OCI-LY1 (cell line): ENCODE results near the gene RERE.

Source experiments
- H2AFZ ChIP-seq: fragments of 200-600 bp; sonication (generic), shearing (Covaris generic); 2 replicates; pipeline ENCODE4 v1.6.0; 2014; ENCODE audit warnings: antibody characterized with exemption, mild to moderate bottlenecking, low read length
- H3F3A ChIP-seq: fragments of 200-600 bp; sonication (generic), shearing (Covaris generic); 2 replicates; pipeline ENCODE4 v1.6.0; 2014; ENCODE audit warnings: mild to moderate bottlenecking, antibody characterized with exemption, low read length, moderate library complexity; ENCODE audit not compliant: insufficient read depth
- H3K27ac ChIP-seq: fragments of 200-600 bp; sonication (generic); 2 replicates; pipeline ENCODE4 v1.5.1; 2014; ENCODE audit warnings: low read length, mixed run types, mild to moderate bottlenecking, low read depth; ENCODE audit not compliant: poor library complexity, severe bottlenecking
- H3K27me3 ChIP-seq: fragments of 200-600 bp; sonication (generic); 2 replicates; pipeline ENCODE4 v1.6.0; 2014; ENCODE audit warnings: antibody characterized with exemption, mild to moderate bottlenecking, low read length, moderate library complexity; ENCODE audit not compliant: insufficient read depth
- H3K36me3 ChIP-seq: fragments of 200-600 bp; sonication (generic); 2 replicates; pipeline ENCODE4 v1.6.1; 2014; ENCODE audit warnings: mild to moderate bottlenecking, antibody characterized with exemption, low read length, moderate library complexity, mixed read lengths; ENCODE audit not compliant: insufficient read depth
- H3K4me1 ChIP-seq: fragments of 200-600 bp; sonication (generic); 2 replicates; pipeline ENCODE4 v1.5.1; 2014; ENCODE audit warnings: mild to moderate bottlenecking, low read length, moderate library complexity; ENCODE audit not compliant: insufficient read depth, severe bottlenecking
- H3K4me2 ChIP-seq: fragments of 200-600 bp; sonication (generic), shearing (Covaris generic); 2 replicates; pipeline ENCODE4 v1.6.1; 2014; ENCODE audit warnings: low read length
- H3K4me3 ChIP-seq: fragments of 200-600 bp; sonication (generic); 2 replicates; pipeline ENCODE4 v1.5.1; 2014; ENCODE audit warnings: low read length, low read depth, mild to moderate bottlenecking, mixed read lengths; ENCODE audit not compliant: poor library complexity, severe bottlenecking
- H3K79me2 ChIP-seq: fragments of 200-600 bp; shearing (Covaris generic); 2 replicates; pipeline ENCODE4 v1.6.1; 2016; ENCODE audit warnings: mixed run types, low read length, mixed read lengths; ENCODE audit not compliant: insufficient read depth
- H3K9ac ChIP-seq: fragments of 200-600 bp; sonication (generic), shearing (Covaris generic); 2 replicates; pipeline ENCODE4 v1.6.1; 2014; ENCODE audit warnings: mild to moderate bottlenecking, low read length, mixed read lengths
- H3K9me2 ChIP-seq: fragments of 200-600 bp; sonication (generic), shearing (Covaris generic); 2 replicates; pipeline ENCODE4 v1.6.1; 2014; ENCODE audit warnings: low read depth, mild to moderate bottlenecking, low read length, mixed read lengths
- H3K9me3 ChIP-seq: fragments of 200-600 bp; shearing (Covaris generic); 2 replicates; pipeline ENCODE4 v1.6.1; 2014; ENCODE audit warnings: low read length, mixed read lengths
- H4K20me1 ChIP-seq: fragments of 200-600 bp; sonication (generic), shearing (Covaris generic); 2 replicates; pipeline ENCODE4 v1.6.0; 2016; ENCODE audit warnings: mild to moderate bottlenecking, low read length; ENCODE audit not compliant: insufficient read depth
- CTCF ChIP-seq: fragments of 200-600 bp; sonication (generic), shearing (Covaris generic); IDR thresholded peaks from 2 replicates; pipeline ENCODE4 v1.5.1; 2017; ENCODE audit warnings: mild to moderate bottlenecking, antibody characterized with exemption, low read length, moderate library complexity, mixed read lengths
- EZH2 ChIP-seq: fragments of 200-600 bp; sonication (generic), shearing (Covaris generic); IDR thresholded peaks from 2 replicates; pipeline ENCODE4 v1.8.0; 2017; ENCODE audit warnings: borderline replicate concordance, mixed run types, mild to moderate bottlenecking, antibody characterized with exemption, low read length, moderate library complexity, mixed read lengths

The RERE gene

GRCh38 chr1:8338526-8339202, 478.8 kb downstream of the RERE start:
- Histone ChIP-seq H3K27me3 (peaks cover 7% of the 10 kb centered on the region; the same call in 1 of the 2 replicates), H3K27ac (no peak overlapping the region), H3K9me3 (no peaks in the 10 kb centered on the region), H3K4me2 (no peak overlapping the region), H3K4me3 (no peak overlapping the region), H2AFZ (no peak overlapping the region), H3K9ac (no peak overlapping the region), H3K79me2 (no peaks in the 10 kb centered on the region), H4K20me1 (no peaks in the 10 kb centered on the region), H3K4me1 (no peaks in the 10 kb centered on the region), H3K36me3 (no peaks in the 10 kb centered on the region; the same call in 1 of the 2 replicates), H3K9me2 (no peaks in the 10 kb centered on the region), H3F3A (no peaks in the 10 kb centered on the region)
- TF ChIP-seq EZH2 = no peak
- no peak for TF ChIP-seq CTCF

GRCh38 chr1:8337776-8338525, 479.5 kb downstream of the RERE start:
- Histone ChIP-seq H3K27me3 (peaks cover 7% of the 10 kb centered on the region; the same call in 1 of the 2 replicates), H2AFZ (no peak overlapping the region), H3K4me1 (no peaks in the 10 kb centered on the region), H3K4me3 (no peak overlapping the region), H3K9me2 (no peaks in the 10 kb centered on the region), H3K9ac (no peak overlapping the region), H3K27ac (no peak overlapping the region), H3F3A (no peaks in the 10 kb centered on the region), H3K79me2 (no peaks in the 10 kb centered on the region), H3K4me2 (no peak overlapping the region), H4K20me1 (no peaks in the 10 kb centered on the region), H3K9me3 (no peaks in the 10 kb centered on the region), H3K36me3 (no peaks in the 10 kb centered on the region; the same call in 1 of the 2 replicates)
- no peak for TF ChIP-seq EZH2
- TF ChIP-seq CTCF = no peak

GRCh38 chr1:8335246-8335645, 482.2 kb downstream of the RERE start:
- H3K4me3 ChIP-seq = no peak overlapping the region
- H3K4me2 ChIP-seq = no peak overlapping the region
- no peaks in the 10 kb centered on the region for H4K20me1 ChIP-seq
- H3K27ac ChIP-seq = no peak overlapping the region
- H3K79me2 ChIP-seq = no peaks in the 10 kb centered on the region
- no peaks in the 10 kb centered on the region for H3K9me3 ChIP-seq
- no peaks in the 10 kb centered on the region for H3K4me1 ChIP-seq
- H3K9ac ChIP-seq = no peak overlapping the region
- H3K9me2 ChIP-seq = no peaks in the 10 kb centered on the region
- H3F3A ChIP-seq = no peaks in the 10 kb centered on the region
- H2AFZ ChIP-seq = no peak overlapping the region
- peaks cover 7% of the 10 kb centered on the region; the same call in 1 of the 2 replicates for H3K27me3 ChIP-seq
- no peaks in the 10 kb centered on the region; the same call in 1 of the 2 replicates for H3K36me3 ChIP-seq
- TF ChIP-seq CTCF (no peak), EZH2 (no peak)
